Lower lobe of right lung (tissue), 2 donors: ENCODE results near the gene SMIM29. TPM values are rescaled to one million over a fixed set of nuclear protein-coding genes. Genes with fewer than 3 reads are reported as not detected.
"Not testable (repeated sequence)": the region's sequence is repeated elsewhere in the genome, so short reads cannot be mapped to it uniquely, and the experiment has no call there.

Source experiments
- ATAC-seq, 2 donors: fragments of 200-7000 bp; cut with Tn5 transposase; one replicate each; pipeline ENCODE4 v1.9.1; 2020 to 2022; ENCODE audit warnings: mild to moderate bottlenecking in 2 of 2, moderate library complexity in 2 of 2
- DNase-seq: peaks from one replicate; pipeline ENCODE4 v3.0.0-alpha.2; 2020
- H3K27ac ChIP-seq: fragments of 200-600 bp; one replicate; pipeline ENCODE4 v1.8.0; 2022
- H3K27me3 ChIP-seq: fragments of 200-600 bp; one replicate; pipeline ENCODE4 v1.8.0; 2022; ENCODE audit warnings: low read depth
- H3K36me3 ChIP-seq: fragments of 200-600 bp; one replicate; pipeline ENCODE4 v1.8.0; 2022; ENCODE audit warnings: mild to moderate bottlenecking
- H3K4me1 ChIP-seq: fragments of 200-600 bp; one replicate; pipeline ENCODE4 v1.8.0; 2022
- H3K4me3 ChIP-seq: fragments of 200-600 bp; one replicate; pipeline ENCODE4 v1.8.0; 2022; ENCODE audit warnings: mild to moderate bottlenecking
- H3K9me3 ChIP-seq: fragments of 200-600 bp; one replicate; pipeline ENCODE4 v1.8.0; 2022
- CTCF ChIP-seq: fragments of 200-600 bp; IDR thresholded peaks from one replicate; pipeline ENCODE4 v1.8.0; 2022; ENCODE audit warnings: antibody characterized with exemption, mild to moderate bottlenecking
- intact Hi-C: fragments of 100-400 bp; cut with DNase I; formaldehyde crosslinking; loops from one replicate; pipeline ENCODE4 v1.11.0; 2022
- total RNA-seq: library from RNA; stranded (reverse); fragmentation: NEBNext Ultra II Directional; extraction: Animal tissue kit (Norgen Biotek cat#: 25700); gene quantifications from one replicate; pipeline ENCODE4 v1.2.1, GENCODE V29; 2021
- donor health status: DM: no; HTN: yes; CAD: no; lungs with severe emphysema.

SMIM29 gene
- total RNA-seq, 1 donor from 2014 or later = 29.8 TPM

GRCh38 chr6:34260576-34261267 is 11.9 kb upstream of the SMIM29 start:
- Histone ChIP-seq H3K36me3 (no peaks in the 10 kb centered on the region), H3K4me1 (no peaks in the 10 kb centered on the region), H3K9me3 (peaks cover 5% of the 10 kb centered on the region), H3K4me3 (no peak overlapping the region), H3K27ac (no peak overlapping the region), H3K27me3 (no peaks in the 10 kb centered on the region)
- ATAC-seq (no peak), DNase-seq (no peak)
- intact Hi-C loops = no loop called here
- TF ChIP-seq CTCF = no peak

DNA sequence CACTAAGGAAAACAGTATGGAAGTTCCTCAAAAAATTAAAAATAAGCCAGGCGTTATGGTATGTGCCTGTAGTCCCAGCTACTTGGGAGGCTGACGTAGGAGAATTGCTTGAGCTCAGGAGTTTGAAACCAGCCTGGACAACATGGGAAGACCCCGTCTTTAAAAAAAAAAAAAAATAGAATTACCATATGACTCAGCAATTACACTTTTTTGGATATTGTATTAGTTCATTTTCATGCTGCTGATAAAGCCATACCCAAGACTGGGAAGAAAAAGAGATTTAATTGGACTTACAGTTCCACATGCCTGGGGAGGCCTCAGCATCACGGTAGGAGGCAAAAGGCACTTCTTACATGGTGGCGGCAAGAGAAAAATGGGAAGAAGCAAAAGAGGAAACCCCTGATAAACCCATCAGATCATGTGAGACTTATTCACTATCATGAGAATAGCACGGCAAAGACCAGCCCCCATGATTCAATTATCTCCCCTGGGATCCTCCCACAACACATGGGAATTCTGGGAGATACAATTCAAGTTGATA is 10.8 kb upstream of the SMIM29 start:
- DNase-seq (no peak), ATAC-seq (no peak)
- Histone ChIP-seq H3K4me1 (no peaks in the 10 kb centered on the region), H3K9me3 (peaks cover 5% of the 10 kb centered on the region), H3K4me3 (no peak overlapping the region), H3K27ac (no peak overlapping the region), H3K36me3 (no peaks in the 10 kb centered on the region), H3K27me3 (no peaks in the 10 kb centered on the region)
- intact Hi-C loops = no loop called here
- TF ChIP-seq CTCF = no peak

DNA sequence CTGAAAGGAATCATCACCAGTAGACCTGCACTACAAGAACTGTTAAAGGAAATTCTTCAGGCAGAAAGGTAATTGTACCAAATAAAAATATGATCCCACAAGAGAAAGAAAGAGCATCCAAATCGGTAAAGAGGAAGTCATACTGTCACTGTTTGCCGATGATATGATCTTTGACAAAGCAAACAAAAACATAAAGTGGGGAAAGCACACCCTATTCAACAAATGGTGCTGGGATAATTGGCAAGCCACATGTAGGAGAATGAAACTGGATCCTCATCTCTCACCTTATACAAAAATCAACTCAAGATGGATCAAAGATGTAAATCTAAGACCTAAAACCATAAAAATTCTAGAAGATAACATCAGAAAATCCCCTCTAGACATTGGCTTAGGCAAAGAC is 3.6 kb upstream of the SMIM29 start:
- ATAC-seq, H3K4me3 ChIP-seq, intact Hi-C loops: not testable (repeated sequence)

GRCh38 chr6:34249469-34250261 is 859 bp upstream of the SMIM29 start:
- TF ChIP-seq CTCF = no peak
- ATAC-seq (peak; percentile 63 to 66), DNase-seq (peak; percentile 34)
- Histone ChIP-seq H3K9me3 (no peaks in the 10 kb centered on the region), H3K4me1 (peaks cover 22% of the 10 kb centered on the region), H3K27me3 (no peaks in the 10 kb centered on the region), H3K36me3 (no peaks in the 10 kb centered on the region), H3K27ac (peak overlapping the region; percentile 81), H3K4me3 (peak overlapping the region; percentile 83)
- intact Hi-C loops = no loop called here

More for the DNA sequence above, 3.6 kb upstream of the SMIM29 start:
- H3K27me3 ChIP-seq, H3K36me3 ChIP-seq, DNase-seq, H3K9me3 ChIP-seq, H3K27ac ChIP-seq: not testable (repeated sequence)
- peaks cover 15% of the 10 kb centered on the region for H3K4me1 ChIP-seq

GRCh38 chr6:34248198-34248726 is 544 bp downstream of the SMIM29 start:
- H3K27me3 ChIP-seq = no peaks in the 10 kb centered on the region
- peak; percentile 63 to 64 for ATAC-seq
- peaks cover 36% of the 10 kb centered on the region for H3K4me1 ChIP-seq
- intact Hi-C loops = no loop called here
- H3K9me3 ChIP-seq = no peaks in the 10 kb centered on the region
- no peaks in the 10 kb centered on the region for H3K36me3 ChIP-seq
- DNase-seq = peak; percentile 83
- H3K4me3 ChIP-seq = peak overlapping the region; percentile 83
- TF ChIP-seq CTCF = no peak
- H3K27ac ChIP-seq = peak overlapping the region; percentile 81
